SK-N-SH (cell line): ENCODE measurements around the gene LAMB1. TPM values are rescaled to one million over a fixed set of nuclear protein-coding genes. Genes with fewer than 3 reads are reported as not detected.
A peak's percentile ranks its signal among the peaks of the same experiment; 100 is the strongest.

Experiments
- ELF1 ChIP-seq: IDR thresholded peaks from 2 replicates; pipeline ENCODE4 v1.4.0; 2012
- EP300 ChIP-seq, 2 experiments: IDR thresholded peaks; 2 replicates each; pipeline versions ENCODE4 v1.4.0 to v1.6.1; 2012; ENCODE audit warnings: borderline replicate concordance in 1 of 2, low read depth in 1 of 2, low read length in 1 of 2
- EZH2phosphoT487 ChIP-seq: fragments of 200-600 bp; sonication (generic); IDR thresholded peaks from 2 replicates; pipeline ENCODE4 v1.6.1; 2017; ENCODE audit warnings: low read depth, mixed run types, mild to moderate bottlenecking, antibody characterized with exemption, moderate library complexity, borderline replicate concordance
- FOSL2 ChIP-seq: IDR thresholded peaks from 2 replicates; pipeline ENCODE4 v1.4.0; 2012; ENCODE audit warnings: low read depth, mild to moderate bottlenecking, moderate library complexity, borderline replicate concordance
- FOXM1 ChIP-seq: IDR thresholded peaks from 2 replicates; pipeline ENCODE4 v1.4.0; 2012; ENCODE audit warnings: low read depth, mild to moderate bottlenecking
- GATA2 ChIP-seq: sonication (generic); formaldehyde crosslinking; IDR thresholded peaks from 2 replicates; pipeline ENCODE4 v1.5.0; 2020; ENCODE audit warnings: mild to moderate bottlenecking, missing genetic modification reagents
- JUND ChIP-seq: IDR thresholded peaks from 2 replicates; pipeline ENCODE4 v1.4.0; 2012
- MEF2A ChIP-seq: IDR thresholded peaks from 2 replicates; pipeline ENCODE4 v1.4.0; 2012; ENCODE audit warnings: low read depth, borderline replicate concordance
- MXI1 ChIP-seq: IDR thresholded peaks from 2 replicates; pipeline ENCODE4 v1.6.1; 2012; ENCODE audit warnings: mild to moderate bottlenecking, low read depth, low read length, improper control_type of control experiment
- NFIC ChIP-seq: IDR thresholded peaks from 2 replicates; pipeline ENCODE4 v1.4.0; 2012; ENCODE audit warnings: borderline replicate concordance
- NRF1 ChIP-seq: IDR thresholded peaks from 2 replicates; pipeline ENCODE4 v1.6.1; 2012; ENCODE audit warnings: low read depth, mild to moderate bottlenecking, low read length
- PBX3 ChIP-seq: IDR thresholded peaks from 2 replicates; pipeline ENCODE4; 2012
- RAD21 ChIP-seq: IDR thresholded peaks from 2 replicates; pipeline ENCODE4 v1.6.1; 2012; ENCODE audit warnings: mild to moderate bottlenecking, low read length
- RFX5 ChIP-seq: IDR thresholded peaks from 2 replicates; pipeline ENCODE4 v1.6.1; 2012; ENCODE audit warnings: mild to moderate bottlenecking, improper control_type of control experiment, low read length
- SIN3A ChIP-seq: IDR thresholded peaks from 2 replicates; pipeline ENCODE4 v1.6.1; 2012; ENCODE audit warnings: low read depth, mild to moderate bottlenecking, low read length, moderate library complexity, borderline replicate concordance
- SMC3 ChIP-seq: IDR thresholded peaks from 2 replicates; pipeline ENCODE4 v1.6.1; 2012; ENCODE audit warnings: low read depth, low read length, improper control_type of control experiment
- TAF1 ChIP-seq: IDR thresholded peaks from 2 replicates; pipeline ENCODE4 v1.6.1; 2012; ENCODE audit warnings: low read depth, mild to moderate bottlenecking, low read length, moderate library complexity, borderline replicate concordance
- TEAD4 ChIP-seq: IDR thresholded peaks from 2 replicates; pipeline ENCODE4 v1.4.0; 2012; ENCODE audit warnings: mild to moderate bottlenecking, borderline replicate concordance; ENCODE audit not compliant: insufficient read depth
- USF1 ChIP-seq: IDR thresholded peaks from 2 replicates; pipeline ENCODE4 v1.4.0; 2012; ENCODE audit warnings: low read depth, borderline replicate concordance
- USF2 ChIP-seq: fragments of 150-350 bp; IDR thresholded peaks from 2 replicates; pipeline ENCODE4 v1.6.1; 2017; ENCODE audit warnings: antibody characterized with exemption, low read length, low read depth, borderline replicate concordance
- YY1 ChIP-seq: IDR thresholded peaks from 2 replicates; pipeline ENCODE4 v1.4.0; 2012; ENCODE audit warnings: low read depth, mild to moderate bottlenecking
- polyA plus RNA-seq, 3 experiments: library from polyadenylated mRNA; depleted of rRNA; stranded (reverse); fragments of >200 nt; gene quantifications; 2 replicates each; pipeline ENCODE4 v1.2.3, GENCODE V29; 2012
- TF ChIP-seq, protein P1 (sequence below): IDR thresholded peaks from 2 replicates; pipeline ENCODE4 v1.4.0; 2012; ENCODE audit warnings: low read depth, borderline replicate concordance
- TF ChIP-seq, protein P2 (sequence below): fragments of 200-600 bp; sonication (generic); IDR thresholded peaks from 2 replicates; pipeline ENCODE4 v1.6.1; 2017; ENCODE audit warnings: antibody characterized with exemption, mild to moderate bottlenecking, moderate library complexity

LAMB1 gene
- polyA plus RNA-seq, 1 of the 3 experiments (the other 2 are of a cell fraction), result 435 TPM

DNA sequence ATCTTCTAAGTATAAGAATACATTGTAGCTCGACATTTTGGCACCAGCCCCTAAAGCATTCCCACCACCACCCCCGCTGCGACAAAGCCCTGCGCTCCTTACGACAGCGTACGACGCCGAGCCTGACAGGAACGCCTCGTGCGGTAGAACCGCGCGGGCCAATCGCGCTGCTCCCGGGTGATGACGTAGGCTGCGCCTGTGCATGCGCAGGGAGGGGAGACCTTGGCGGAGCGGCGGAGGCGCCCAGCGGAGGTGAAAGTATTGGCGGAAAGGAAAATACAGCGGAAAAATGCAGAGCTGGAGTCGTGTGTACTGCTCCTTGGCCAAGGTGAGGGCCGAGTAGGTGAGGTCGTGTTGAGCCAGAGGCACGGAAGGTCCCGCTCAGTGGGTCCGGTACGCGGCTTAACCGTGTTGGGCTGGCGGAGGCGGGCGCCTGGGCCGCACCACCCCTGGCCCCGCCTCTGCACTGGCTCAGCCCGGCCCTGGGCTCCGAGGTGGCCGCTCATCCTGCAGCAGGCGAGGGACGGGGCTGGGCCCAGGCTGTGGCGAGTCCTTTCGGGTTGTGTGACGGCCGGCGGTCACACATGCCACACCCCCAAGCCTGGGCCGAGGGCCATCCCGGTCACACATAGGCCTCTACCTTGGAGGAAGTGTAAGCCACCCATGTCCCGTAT, 111.9 kb downstream of the LAMB1 start, which contains the start of gene DLD (continued):
- TF ChIP-seq USF1 (no peak), RFX5 (peak; percentile 93), USF2 (no peak), SMC3 (no peak), EP300 (IDR thresholded peaks at IDR 0.05; ENCODE audit: borderline replicate concordance in 1 of 2, low read depth in 1 of 2, low read length in 1 of 2) (no peak), JUND (no peak), EZH2phosphoT487 (no peak), MEF2A (no peak), FOXM1 (no peak), SIN3A (peak; percentile 67), TAF1 (peak; percentile 71), PBX3 (no peak), RAD21 (no peak), NFIC (no peak), TEAD4 (no peak), YY1 (0 out of 2 replicates have a peak, but pooled peaks have one; percentile 56), GATA2 (no peak), ELF1 (no peak), FOSL2 (no peak), NRF1 (peak; percentile 98), MXI1 (peak; percentile 97)
- TF ChIP-seq, protein P1, sequence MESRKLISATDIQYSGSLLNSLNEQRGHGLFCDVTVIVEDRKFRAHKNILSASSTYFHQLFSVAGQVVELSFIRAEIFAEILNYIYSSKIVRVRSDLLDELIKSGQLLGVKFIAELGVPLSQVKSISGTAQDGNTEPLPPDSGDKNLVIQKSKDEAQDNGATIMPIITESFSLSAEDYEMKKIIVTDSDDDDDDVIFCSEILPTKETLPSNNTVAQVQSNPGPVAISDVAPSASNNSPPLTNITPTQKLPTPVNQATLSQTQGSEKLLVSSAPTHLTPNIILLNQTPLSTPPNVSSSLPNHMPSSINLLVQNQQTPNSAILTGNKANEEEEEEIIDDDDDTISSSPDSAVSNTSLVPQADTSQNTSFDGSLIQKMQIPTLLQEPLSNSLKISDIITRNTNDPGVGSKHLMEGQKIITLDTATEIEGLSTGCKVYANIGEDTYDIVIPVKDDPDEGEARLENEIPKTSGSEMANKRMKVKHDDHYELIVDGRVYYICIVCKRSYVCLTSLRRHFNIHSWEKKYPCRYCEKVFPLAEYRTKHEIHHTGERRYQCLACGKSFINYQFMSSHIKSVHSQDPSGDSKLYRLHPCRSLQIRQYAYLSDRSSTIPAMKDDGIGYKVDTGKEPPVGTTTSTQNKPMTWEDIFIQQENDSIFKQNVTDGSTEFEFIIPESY, result no peak
- TF ChIP-seq, protein P2, sequence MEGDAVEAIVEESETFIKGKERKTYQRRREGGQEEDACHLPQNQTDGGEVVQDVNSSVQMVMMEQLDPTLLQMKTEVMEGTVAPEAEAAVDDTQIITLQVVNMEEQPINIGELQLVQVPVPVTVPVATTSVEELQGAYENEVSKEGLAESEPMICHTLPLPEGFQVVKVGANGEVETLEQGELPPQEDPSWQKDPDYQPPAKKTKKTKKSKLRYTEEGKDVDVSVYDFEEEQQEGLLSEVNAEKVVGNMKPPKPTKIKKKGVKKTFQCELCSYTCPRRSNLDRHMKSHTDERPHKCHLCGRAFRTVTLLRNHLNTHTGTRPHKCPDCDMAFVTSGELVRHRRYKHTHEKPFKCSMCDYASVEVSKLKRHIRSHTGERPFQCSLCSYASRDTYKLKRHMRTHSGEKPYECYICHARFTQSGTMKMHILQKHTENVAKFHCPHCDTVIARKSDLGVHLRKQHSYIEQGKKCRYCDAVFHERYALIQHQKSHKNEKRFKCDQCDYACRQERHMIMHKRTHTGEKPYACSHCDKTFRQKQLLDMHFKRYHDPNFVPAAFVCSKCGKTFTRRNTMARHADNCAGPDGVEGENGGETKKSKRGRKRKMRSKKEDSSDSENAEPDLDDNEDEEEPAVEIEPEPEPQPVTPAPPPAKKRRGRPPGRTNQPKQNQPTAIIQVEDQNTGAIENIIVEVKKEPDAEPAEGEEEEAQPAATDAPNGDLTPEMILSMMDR, result no peak
